NCI-H187 (cell line): ENCODE measurements around the gene POLD4.

Experiments used
- DNase-seq, 2 experiments: peaks; one replicate each; lab custom pipeline; 2025; lab: John Stamatoyannopoulos, UW

POLD4 gene

DNA sequence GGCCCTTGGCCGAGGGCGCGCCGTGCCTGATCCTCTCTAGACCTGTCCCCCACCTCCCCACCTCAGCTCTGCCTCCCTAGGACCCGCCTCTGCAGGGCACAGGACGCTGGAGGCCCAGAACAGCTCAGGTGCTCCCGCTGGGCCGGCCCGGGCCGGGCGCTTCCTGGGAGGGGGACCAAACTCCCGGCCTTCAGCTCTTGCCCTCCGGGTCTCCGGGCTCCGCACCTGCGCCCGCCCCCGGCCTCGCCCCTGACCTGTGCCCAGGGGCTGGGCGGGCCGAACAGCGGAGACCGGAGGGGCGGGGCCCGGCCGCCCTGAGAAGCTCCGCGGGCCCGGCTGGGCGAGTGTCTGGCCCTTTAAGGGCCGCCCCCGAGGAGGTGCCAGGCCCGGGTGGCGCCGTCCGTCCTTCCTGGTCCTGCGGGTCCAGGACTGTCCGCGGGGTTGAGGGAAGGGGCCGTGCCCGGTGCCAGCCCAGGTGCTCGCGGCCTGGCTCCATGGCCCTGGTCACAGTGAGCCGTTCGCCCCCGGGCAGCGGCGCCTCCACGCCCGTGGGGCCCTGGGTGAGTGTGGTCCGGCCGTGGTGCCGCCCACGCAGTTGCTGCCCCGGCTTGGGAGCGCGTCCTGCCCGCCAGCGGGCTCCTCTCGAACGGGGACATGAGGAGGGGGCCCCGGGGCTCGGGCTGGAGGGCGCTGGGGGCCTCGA, 50.1 kb downstream of the POLD4 start, which contains the start of gene SSH3:
TSS of gene SSH3 (plus strand) at position 399 of the 703 bp plus-strand sequence. CDS start at position 495, 96 bp downstream.
- peak; percentile 7 to 15 for DNase-seq

DNA sequence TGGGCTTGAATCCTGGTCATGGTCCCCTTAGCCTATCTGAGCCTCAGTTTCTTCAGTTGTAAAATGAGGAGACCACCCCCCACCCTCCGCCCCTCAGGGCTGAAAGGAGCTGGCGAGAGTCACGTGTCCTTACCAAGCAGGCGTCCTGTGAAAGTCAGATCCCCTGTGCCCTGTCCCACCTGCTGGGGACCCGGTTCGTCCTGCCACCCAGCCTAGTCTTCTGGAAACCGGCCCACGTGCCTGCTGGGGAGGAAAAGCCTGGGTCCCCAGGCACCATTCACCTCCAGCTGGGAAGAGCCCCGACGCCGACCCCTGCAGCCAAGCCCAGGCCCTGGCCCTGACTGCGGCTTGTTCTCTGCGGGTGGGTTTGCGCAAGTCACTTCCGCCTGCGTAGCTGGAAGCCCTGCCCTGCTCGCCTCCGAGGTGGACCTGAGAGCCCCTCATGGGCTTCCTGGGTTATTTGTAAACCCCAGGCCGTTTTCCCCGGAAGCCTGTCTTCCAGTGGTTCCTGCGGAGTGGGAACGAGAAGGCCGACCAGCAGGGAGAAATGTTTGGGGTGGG, 50.7 kb downstream of the POLD4 start:
- DNase-seq, result no peak

DNA sequence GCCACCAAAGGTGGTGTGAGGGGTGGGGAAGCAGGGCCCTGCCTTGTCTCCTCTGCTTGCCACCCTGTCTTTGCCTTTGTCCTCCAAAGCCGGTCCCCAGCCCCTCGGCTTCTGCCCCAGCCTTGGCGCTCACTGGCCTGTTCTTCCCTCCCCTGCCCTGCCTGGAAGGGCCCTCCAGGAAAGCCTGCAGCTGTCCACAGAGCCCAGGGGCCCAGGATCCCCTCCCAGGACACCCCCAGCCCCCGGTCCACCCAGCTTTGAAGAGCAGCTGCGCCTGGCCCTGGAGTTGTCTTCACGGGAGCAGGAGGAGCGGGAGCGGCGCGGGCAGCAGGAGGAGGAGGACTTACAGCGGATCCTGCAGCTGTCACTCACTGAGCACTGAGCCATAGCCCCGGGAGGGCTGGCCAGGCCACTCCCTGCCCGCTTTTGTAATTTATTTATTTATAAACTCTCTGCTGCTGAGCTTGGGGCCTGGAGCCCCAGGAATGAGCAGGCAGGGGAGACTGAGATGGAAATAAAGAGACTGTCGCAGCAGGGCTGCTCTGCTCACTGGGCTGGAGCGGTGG, 51.3 kb downstream of the POLD4 start:
- DNase-seq, result peak in 1 of 2 experiments; percentile 27

DNA sequence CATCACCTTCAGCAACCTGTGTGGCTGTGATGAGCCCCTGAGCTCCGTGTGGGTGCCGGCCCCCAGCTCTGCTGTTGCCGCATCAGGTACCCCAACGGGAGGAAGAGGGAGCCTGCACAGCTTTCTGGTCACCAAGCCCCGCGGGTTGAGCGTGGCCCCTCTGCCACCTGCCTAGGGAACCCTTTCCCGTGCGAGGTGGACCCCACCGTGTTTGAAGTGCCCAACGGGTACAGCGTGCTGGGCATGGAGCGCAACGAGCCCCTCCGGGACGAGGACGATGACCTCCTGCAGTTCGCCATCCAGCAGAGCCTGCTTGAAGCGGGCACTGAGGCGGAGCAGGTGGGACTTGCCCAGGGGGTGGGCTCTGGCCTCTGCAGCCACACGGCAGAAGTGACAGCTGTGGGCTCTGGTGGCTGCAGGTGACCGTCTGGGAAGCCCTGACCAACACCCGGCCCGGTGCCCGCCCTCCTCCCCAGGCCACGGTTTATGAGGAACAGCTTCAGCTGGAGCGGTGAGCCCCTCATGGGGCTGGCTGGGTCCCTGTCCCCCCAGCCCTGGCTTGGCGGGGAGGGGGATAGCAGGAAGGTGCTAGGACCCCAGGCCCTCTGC, 51.9 kb downstream of the POLD4 start:
- no peak for DNase-seq
